Measurements from ENCODE around the gene PHC2. TPM values are rescaled to one million over a fixed set of nuclear protein-coding genes. Genes with fewer than 3 reads are reported as not detected.

The PHC2 gene
- total and polyA plus RNA-seq, 8 donors, result 70.8 to 140 (median 109) TPM

DNA sequence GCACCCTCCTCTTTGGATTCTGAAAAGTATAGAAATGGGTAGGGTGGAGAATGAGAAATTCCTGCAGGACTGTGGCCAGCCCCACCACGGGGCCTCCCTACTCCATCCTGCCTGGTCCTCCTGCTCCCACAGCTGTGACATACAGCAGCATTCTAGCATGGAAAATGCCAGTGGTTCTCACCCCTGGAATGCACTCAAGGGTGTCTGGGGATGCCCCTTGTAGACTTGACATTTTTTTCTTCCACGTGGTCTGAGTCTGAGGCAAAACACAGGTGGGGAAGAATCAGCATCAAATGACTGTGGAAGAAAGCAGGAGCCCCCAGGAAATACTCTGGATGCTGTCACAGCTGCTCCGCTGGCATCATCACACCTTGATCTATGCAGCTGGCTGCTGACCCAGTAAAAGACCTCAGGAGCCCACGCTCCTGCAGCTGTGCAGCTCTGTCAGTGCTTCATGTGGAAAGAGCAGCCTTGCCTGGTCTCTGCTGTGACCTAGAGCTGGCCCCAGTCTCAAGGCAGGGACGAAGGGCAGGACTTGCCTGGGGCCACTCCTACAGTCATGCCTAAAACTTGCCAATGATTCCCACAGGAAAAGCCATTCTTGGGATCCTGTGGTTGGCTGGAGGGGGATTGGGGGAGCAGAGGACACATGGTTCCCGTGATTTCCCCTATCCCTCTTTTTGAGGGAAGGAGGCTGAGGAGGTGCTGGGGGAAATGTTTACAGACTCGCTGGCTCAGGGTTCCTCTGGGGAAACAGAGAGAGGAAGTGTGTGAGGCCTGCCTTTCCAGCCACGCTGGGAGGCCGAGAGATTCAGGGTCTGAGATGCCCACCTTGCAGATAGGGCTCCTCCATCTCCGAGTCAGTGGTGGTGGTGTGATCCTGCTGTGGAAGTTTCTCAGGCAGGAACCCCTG, 99.2 kb downstream of the PHC2 start:
- WGBS, 5 donors, result 62 to 77% (median 73%) methylated on average over 6 to 10 of the region's 10 CpGs
- no peaks in the 10 kb centered on the region for H3K9me3 ChIP-seq
- H3K4me1 ChIP-seq, result peaks cover 52 to 92% (median 65%) of the 10 kb centered on the region in 4 donors
- DNase-seq, result no peak
- intact Hi-C loops (cut with DNase I; ENCODE audit: low total_unique reads), result no loop called here
- no peaks in the 10 kb centered on the region for H3K27me3 ChIP-seq
- peaks cover 57 to 78% (median 74%) of the 10 kb centered on the region in 4 donors for H3K36me3 ChIP-seq
- TF ChIP-seq, protein P1, sequence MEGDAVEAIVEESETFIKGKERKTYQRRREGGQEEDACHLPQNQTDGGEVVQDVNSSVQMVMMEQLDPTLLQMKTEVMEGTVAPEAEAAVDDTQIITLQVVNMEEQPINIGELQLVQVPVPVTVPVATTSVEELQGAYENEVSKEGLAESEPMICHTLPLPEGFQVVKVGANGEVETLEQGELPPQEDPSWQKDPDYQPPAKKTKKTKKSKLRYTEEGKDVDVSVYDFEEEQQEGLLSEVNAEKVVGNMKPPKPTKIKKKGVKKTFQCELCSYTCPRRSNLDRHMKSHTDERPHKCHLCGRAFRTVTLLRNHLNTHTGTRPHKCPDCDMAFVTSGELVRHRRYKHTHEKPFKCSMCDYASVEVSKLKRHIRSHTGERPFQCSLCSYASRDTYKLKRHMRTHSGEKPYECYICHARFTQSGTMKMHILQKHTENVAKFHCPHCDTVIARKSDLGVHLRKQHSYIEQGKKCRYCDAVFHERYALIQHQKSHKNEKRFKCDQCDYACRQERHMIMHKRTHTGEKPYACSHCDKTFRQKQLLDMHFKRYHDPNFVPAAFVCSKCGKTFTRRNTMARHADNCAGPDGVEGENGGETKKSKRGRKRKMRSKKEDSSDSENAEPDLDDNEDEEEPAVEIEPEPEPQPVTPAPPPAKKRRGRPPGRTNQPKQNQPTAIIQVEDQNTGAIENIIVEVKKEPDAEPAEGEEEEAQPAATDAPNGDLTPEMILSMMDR (IDR thresholded peaks at IDR 0.05), result no peak
- TF ChIP-seq POLR2AphosphoS5 (IDR thresholded peaks at IDR 0.05) (no peak), EP300 (IDR thresholded peaks at IDR 0.05) (no peak), POLR2A (IDR thresholded peaks at IDR 0.05) (no peak)
- peak overlapping the region in 4 of 5 donors; percentile 97 to 100 (median 99) for H3K27ac ChIP-seq
- H3K4me3 ChIP-seq, result no peak overlapping the region

DNA sequence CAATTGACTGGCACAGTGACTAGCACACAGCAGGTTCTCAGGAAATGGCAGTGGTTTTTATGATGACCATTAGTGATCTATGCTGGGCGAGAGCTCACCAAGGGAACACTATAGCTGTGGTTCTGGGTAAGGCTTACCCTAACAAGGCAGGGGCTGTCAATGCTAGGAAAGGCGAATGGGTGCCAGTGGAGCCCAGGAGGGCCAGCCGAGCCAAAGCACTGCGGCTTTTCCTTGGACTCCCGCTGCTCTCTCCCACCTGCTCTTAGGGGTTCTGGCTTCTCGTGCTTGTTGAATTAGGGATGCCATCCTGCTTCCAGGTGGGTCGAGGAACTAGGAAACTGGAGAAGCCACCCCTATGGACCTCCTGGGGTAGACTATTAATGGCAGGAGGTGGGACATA, 100.0 kb downstream of the PHC2 start:
- DNase-seq, result no peak
- H3K4me1 ChIP-seq, result peaks cover 44 to 92% (median 57%) of the 10 kb centered on the region in 4 donors
- H3K9me3 ChIP-seq, result no peaks in the 10 kb centered on the region
- intact Hi-C loops (cut with DNase I; ENCODE audit: low total_unique reads), result no loop called here
- 90 to 96% (median 93%) methylated on average over 7 of the region's 7 CpGs for whole genome bisulfite sequencing, 5 donors
- no peak overlapping the region for H3K4me3 ChIP-seq
- peaks cover 65 to 86% (median 82%) of the 10 kb centered on the region in 4 donors for H3K36me3 ChIP-seq
- H3K27me3 ChIP-seq, result no peaks in the 10 kb centered on the region
- peak overlapping the region in 1 of 5 donors; percentile 99 for H3K27ac ChIP-seq
- no peak for TF ChIP-seq EP300 (IDR thresholded peaks at IDR 0.05)
- no peak for TF ChIP-seq POLR2AphosphoS5 (IDR thresholded peaks at IDR 0.05)
- TF ChIP-seq, protein P1 (IDR thresholded peaks at IDR 0.05), result no peak
- no peak for TF ChIP-seq POLR2A (IDR thresholded peaks at IDR 0.05)

DNA sequence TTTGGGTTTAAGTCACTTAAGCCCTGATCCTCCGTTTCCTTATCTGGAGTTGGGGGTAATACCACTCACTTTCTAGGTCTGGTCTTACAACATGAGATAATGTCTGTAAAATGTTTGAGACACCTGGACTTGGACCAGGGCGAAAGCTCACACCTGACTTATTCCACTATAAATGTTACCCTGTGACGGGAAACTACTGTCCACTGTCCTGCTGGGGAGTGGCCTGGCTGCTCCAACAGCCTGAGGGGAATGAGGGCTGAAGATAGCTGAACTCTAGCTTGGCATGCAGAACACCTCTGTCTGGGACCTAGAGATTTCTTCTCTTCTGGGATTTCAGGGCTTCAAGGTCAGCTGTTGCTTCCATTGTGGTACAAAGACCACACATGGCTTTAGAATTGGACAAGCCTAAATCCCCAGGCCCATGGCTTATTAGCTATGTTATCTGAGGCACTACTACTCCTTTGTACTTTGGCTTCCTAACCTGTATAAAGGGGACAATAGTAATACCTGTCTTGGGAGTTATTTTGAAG, 100.5 kb downstream of the PHC2 start:
- TF ChIP-seq POLR2A (IDR thresholded peaks at IDR 0.05) (no peak), EP300 (IDR thresholded peaks at IDR 0.05) (no peak), POLR2AphosphoS5 (IDR thresholded peaks at IDR 0.05) (no peak)
- TF ChIP-seq, protein P1 (IDR thresholded peaks at IDR 0.05), result no peak
- intact Hi-C loops (cut with DNase I; ENCODE audit: low total_unique reads), result no loop called here
- peaks cover 70 to 91% (median 87%) of the 10 kb centered on the region in 4 donors for H3K36me3 ChIP-seq
- H3K27ac ChIP-seq, result peak overlapping the region in 2 of 5 donors; percentile 22 to 99
- peaks cover 39 to 90% (median 52%) of the 10 kb centered on the region in 4 donors for H3K4me1 ChIP-seq
- DNase-seq, result no peak
- no peaks in the 10 kb centered on the region for H3K9me3 ChIP-seq
- no peak overlapping the region for H3K4me3 ChIP-seq
- no peaks in the 10 kb centered on the region for H3K27me3 ChIP-seq
- WGBS, 5 donors, result 74 to 98% (median 94%) methylated on average over 3 of the region's 3 CpGs

DNA sequence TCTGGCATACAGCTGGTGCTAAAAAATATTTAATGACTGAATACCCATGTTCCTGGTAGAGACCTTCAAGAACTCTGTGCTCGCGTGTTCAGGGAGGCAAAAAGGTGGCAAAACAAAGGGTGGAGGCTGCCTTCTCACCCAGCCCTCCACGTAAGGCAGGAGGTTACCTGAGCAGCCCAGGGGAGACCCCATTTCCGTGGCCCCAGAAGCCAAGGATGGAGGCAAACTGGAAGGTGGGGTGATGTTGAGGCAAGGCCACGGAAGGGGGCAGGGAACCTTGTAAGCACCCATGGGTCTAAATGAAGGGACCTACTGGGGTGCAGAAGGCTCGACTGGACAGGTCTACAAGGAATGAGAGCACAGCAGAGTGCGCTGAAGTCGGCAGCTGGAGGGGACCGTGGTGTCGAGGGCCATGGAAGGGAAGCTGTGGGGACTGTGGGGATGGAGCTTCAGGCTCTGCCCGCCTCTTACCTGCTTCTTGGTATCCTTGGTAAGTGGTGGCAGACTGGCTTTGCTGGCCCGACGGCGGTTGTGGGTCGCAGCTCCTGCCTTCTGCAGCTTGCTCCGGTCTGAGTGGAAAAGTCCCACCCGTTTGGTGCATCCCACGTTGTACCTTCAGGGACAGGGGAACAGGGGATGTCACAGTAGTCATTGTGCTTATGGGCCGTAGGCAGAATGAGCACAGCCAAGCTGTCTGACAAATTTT, 101.1 kb downstream of the PHC2 start:
- intact Hi-C loops (cut with DNase I; ENCODE audit: low total_unique reads), result no loop called here
- no peak for TF ChIP-seq POLR2A (IDR thresholded peaks at IDR 0.05)
- TF ChIP-seq EP300 (IDR thresholded peaks at IDR 0.05), result no peak
- no peak for TF ChIP-seq POLR2AphosphoS5 (IDR thresholded peaks at IDR 0.05)
- TF ChIP-seq, protein P1 (IDR thresholded peaks at IDR 0.05), result no peak
- peaks cover 32 to 90% (median 46%) of the 10 kb centered on the region in 4 donors for H3K4me1 ChIP-seq
- DNase-seq, result no peak
- no peaks in the 10 kb centered on the region for H3K9me3 ChIP-seq
- WGBS, 5 donors, result 88 to 95% (median 90%) methylated on average over 19 of the region's 19 CpGs
- peaks cover 76 to 93% (median 92%) of the 10 kb centered on the region in 4 donors for H3K36me3 ChIP-seq
- H3K4me3 ChIP-seq, result no peak overlapping the region
- H3K27ac ChIP-seq, result peak overlapping the region in 3 of 5 donors; percentile 22 to 99 (median 67)
- no peaks in the 10 kb centered on the region for H3K27me3 ChIP-seq
